Mesenchymal stem cell (in vitro differentiated cells and primary cell): ENCODE measurements around the gene SIDT1.
"Not testable (repeated sequence)": the region's sequence is repeated elsewhere in the genome, so short reads cannot be mapped to it uniquely, and the experiment has no call there.

Experiments used
- DNase-seq: peaks from one replicate; pipeline ENCODE4 v3.0.0-alpha.2; 2013
- H2AFZ ChIP-seq: one replicate; pipeline ENCODE4 v1.6.1; 2013; ENCODE audit warnings: low read depth, mild to moderate bottlenecking, control low read depth, inconsistent platforms, low read length, moderate library complexity
- H2AK5ac ChIP-seq: 2 replicates; pipeline ENCODE4 v1.6.1; 2013; ENCODE audit warnings: low read length, moderate library complexity, mild to moderate bottlenecking, inconsistent platforms; ENCODE audit not compliant: severe bottlenecking
- H2BK120ac ChIP-seq: one replicate; pipeline ENCODE4 v1.6.1; 2013; ENCODE audit warnings: low read depth, mild to moderate bottlenecking, inconsistent platforms, low read length, moderate library complexity
- H2BK12ac ChIP-seq, 2 experiments: one replicate each; pipeline ENCODE4 v1.6.1; 2013; ENCODE audit warnings: inconsistent platforms in 2 of 2, low read length in 2 of 2, mild to moderate bottlenecking in 2 of 2, moderate library complexity in 2 of 2, control low read depth in 1 of 2
- H2BK15ac ChIP-seq: one replicate; pipeline ENCODE4 v1.6.1; 2013; ENCODE audit warnings: mild to moderate bottlenecking, low read depth, inconsistent platforms; ENCODE audit not compliant: poor library complexity, severe bottlenecking
- H2BK5ac ChIP-seq: 2 replicates; pipeline ENCODE4 v1.6.1; 2013; ENCODE audit warnings: low read depth, mild to moderate bottlenecking, low read length, control low read depth, inconsistent platforms; ENCODE audit not compliant: poor library complexity, severe bottlenecking
- H3K14ac ChIP-seq, 2 experiments: one replicate each; pipeline ENCODE4 v1.6.1; 2013; ENCODE audit warnings: inconsistent platforms in 2 of 2, low read length in 2 of 2, control low read depth in 1 of 2, mild to moderate bottlenecking in 1 of 2, moderate library complexity in 1 of 2
- H3K18ac ChIP-seq, 2 experiments: one replicate each; pipeline ENCODE4 v1.6.1; 2013; ENCODE audit warnings: inconsistent platforms in 2 of 2, low read length in 2 of 2, control low read depth in 1 of 2, low read depth in 1 of 2, mild to moderate bottlenecking in 1 of 2
- H3K23ac ChIP-seq, 2 experiments: one replicate each; pipeline ENCODE4 v1.6.1; 2013; ENCODE audit warnings: inconsistent platforms in 2 of 2, low read length in 2 of 2, mild to moderate bottlenecking in 2 of 2, moderate library complexity in 2 of 2, control low read depth in 1 of 2
- H3K27ac ChIP-seq: 2 replicates; pipeline ENCODE4 v1.5.1; 2013; ENCODE audit warnings: mild to moderate bottlenecking, moderate library complexity, low read length, control low read depth, inconsistent platforms; ENCODE audit not compliant: poor library complexity, severe bottlenecking
- H3K27me3 ChIP-seq, 2 experiments: 2 replicates each; pipeline versions ENCODE4 v1.6.1 to v1.7.0; 2013; ENCODE audit warnings: low read length in 2 of 2, mild to moderate bottlenecking in 2 of 2, moderate library complexity in 2 of 2, control low read depth in 1 of 2, inconsistent platforms in 1 of 2; ENCODE audit not compliant: control insufficient read depth in 1 of 2, insufficient read depth in 1 of 2
- H3K36me3 ChIP-seq, 2 experiments: 2 replicates each; pipeline versions ENCODE4 v1.6.1 to v1.7.0; 2013; ENCODE audit warnings: low read length in 2 of 2, control low read depth in 1 of 2, inconsistent platforms in 1 of 2, low read depth in 1 of 2, mild to moderate bottlenecking in 1 of 2; ENCODE audit not compliant: insufficient read depth in 2 of 2, control insufficient read depth in 1 of 2
- H3K4ac ChIP-seq, 2 experiments: one replicate each; pipeline ENCODE4 v1.6.1; 2013; ENCODE audit warnings: inconsistent platforms in 2 of 2, low read length in 2 of 2, mild to moderate bottlenecking in 2 of 2, moderate library complexity in 2 of 2, control low read depth in 1 of 2, low read depth in 1 of 2
- H3K4me1 ChIP-seq: 2 replicates; pipeline ENCODE4 v1.6.1; 2013; ENCODE audit warnings: low read depth, low read length, control low read depth; ENCODE audit not compliant: control insufficient read depth, insufficient read depth
- H3K4me2 ChIP-seq: 2 replicates; pipeline ENCODE4 v1.6.1; 2013; ENCODE audit warnings: low read length, mild to moderate bottlenecking, inconsistent platforms; ENCODE audit not compliant: poor library complexity, severe bottlenecking
- H3K4me3 ChIP-seq, 2 experiments: 2 replicates each; pipeline versions ENCODE4 v1.5.1 to v1.7.0; 2013; ENCODE audit warnings: low read length in 2 of 2, mild to moderate bottlenecking in 2 of 2, control low read depth in 1 of 2, low read depth in 1 of 2; ENCODE audit not compliant: insufficient read depth in 1 of 2
- H3K79me1 ChIP-seq: replicated peaks from 2 replicates; pipeline ENCODE4 v1.6.1; 2013; ENCODE audit warnings: mild to moderate bottlenecking, control low read depth, low read length, inconsistent platforms; ENCODE audit not compliant: poor library complexity, severe bottlenecking
- H3K9ac ChIP-seq: 2 replicates; pipeline ENCODE4 v1.7.0; 2013; ENCODE audit warnings: mild to moderate bottlenecking, low read length, moderate library complexity
- H3K9me3 ChIP-seq: 2 replicates; pipeline ENCODE4 v1.7.0; 2013; ENCODE audit warnings: mild to moderate bottlenecking, low read length; ENCODE audit not compliant: control insufficient read depth
- H4K8ac ChIP-seq: one replicate; pipeline ENCODE4 v1.6.1; 2013; ENCODE audit warnings: inconsistent platforms, mild to moderate bottlenecking, low read length, moderate library complexity
- H4K91ac ChIP-seq: one replicate; pipeline ENCODE4 v1.6.1; 2013; ENCODE audit warnings: mild to moderate bottlenecking, low read length, inconsistent platforms
- WGBS: methylation state at CpG from one replicate; pipeline ENCODE4 v1.1.7; 2013; ENCODE audit warnings: mixed read lengths; 5-methylcytosine and 5-hydroxymethylcytosine counted together

The SIDT1 gene

DNA sequence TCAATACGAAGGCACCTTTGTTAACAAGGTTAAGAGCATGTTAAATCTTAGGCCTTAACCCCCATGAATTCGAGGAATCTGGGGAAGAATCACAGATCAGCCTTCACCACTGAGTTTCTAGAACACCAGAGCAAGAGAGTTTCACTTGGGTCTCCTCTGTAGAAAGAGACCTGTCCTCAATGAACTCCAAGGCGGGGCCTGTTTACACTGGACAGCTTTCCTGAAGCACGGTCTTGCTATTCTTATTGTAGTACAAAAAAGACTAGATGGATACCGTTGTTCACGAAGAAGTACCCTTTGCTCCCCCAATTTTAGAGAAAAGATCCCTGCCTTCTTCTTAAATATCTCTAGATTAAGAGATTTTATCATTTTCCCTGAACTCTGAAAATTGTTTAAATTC lies 99.2 kb downstream of the SIDT1 start:
- WGBS: 83% methylated on average over 6 of the region's 6 CpGs
- Histone ChIP-seq H3K27me3 (peaks cover 0 to 8% of the 10 kb centered on the region in 2 experiments), H3K36me3 (no peaks in the 10 kb centered on the region), H2BK15ac (no peak overlapping the region), H3K9me3 (no peaks in the 10 kb centered on the region), H3K23ac (no peak overlapping the region), H3K4me3 (no peak overlapping the region), H2AFZ (no peak overlapping the region), H4K91ac (no peak overlapping the region), H2BK5ac (no peak overlapping the region), H3K14ac (no peak overlapping the region), H2AK5ac (no peak overlapping the region), H2BK120ac (no peak overlapping the region), H3K4me1 (no peaks in the 10 kb centered on the region), H4K8ac (no peak overlapping the region), H3K9ac (no peak overlapping the region), H3K18ac (no peak overlapping the region), H3K4ac (no peak overlapping the region), H2BK12ac (no peak overlapping the region), H3K79me1 (no peaks in the 10 kb centered on the region), H3K4me2 (no peak overlapping the region), H3K27ac (no peak overlapping the region)
- no peak for DNase-seq

DNA sequence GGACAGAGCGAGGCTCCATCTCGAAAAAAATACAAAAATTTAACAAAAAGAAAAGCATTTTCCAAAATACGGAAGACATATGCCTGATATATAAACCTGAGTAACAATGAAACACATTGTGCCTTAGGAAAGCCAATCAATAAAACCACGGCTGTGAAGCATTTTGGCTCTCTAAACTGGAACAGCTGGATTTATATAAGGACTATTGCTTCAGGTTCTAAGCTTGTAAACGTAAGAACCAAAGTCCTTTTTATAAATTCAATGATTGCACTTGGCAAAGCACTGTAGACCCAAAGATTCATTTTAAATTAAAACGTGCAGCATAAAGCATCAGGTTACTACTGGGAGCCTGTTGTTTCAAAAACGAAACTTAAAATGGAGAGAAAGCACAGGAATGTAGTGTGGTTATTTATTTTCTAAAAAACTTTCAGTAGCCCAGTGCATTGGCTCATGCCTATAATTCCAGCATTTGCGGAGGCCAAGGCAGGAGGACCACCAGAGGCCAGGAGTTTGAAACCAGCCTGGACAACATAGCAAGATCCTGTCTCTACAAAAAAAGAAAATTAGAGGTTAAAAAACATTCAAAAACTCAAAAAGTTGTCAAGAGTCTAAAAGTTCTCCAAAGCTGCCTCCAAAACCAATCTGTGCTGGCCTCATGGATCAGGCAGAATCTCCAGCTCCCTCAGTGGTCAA lies 102.6 kb downstream of the SIDT1 start:
- no peaks in the 10 kb centered on the region for H3K36me3 ChIP-seq
- no peak overlapping the region for H2BK5ac ChIP-seq
- no peaks in the 10 kb centered on the region for H3K79me1 ChIP-seq
- no peak overlapping the region for H2BK120ac ChIP-seq
- no peak overlapping the region for H2BK15ac ChIP-seq
- 94% methylated on average over 8 of the region's 8 CpGs for WGBS
- no peak overlapping the region for H3K4me3 ChIP-seq
- peaks cover 0 to 5% of the 10 kb centered on the region in 2 experiments for H3K27me3 ChIP-seq
- no peak for DNase-seq
- H3K14ac ChIP-seq: no peak overlapping the region
- no peak overlapping the region for H3K23ac ChIP-seq
- no peak overlapping the region for H2AFZ ChIP-seq
- H3K27ac ChIP-seq: no peak overlapping the region
- H4K91ac ChIP-seq: no peak overlapping the region
- no peak overlapping the region for H3K4ac ChIP-seq
- no peak overlapping the region for H4K8ac ChIP-seq
- no peak overlapping the region for H3K9ac ChIP-seq
- H3K9me3 ChIP-seq: no peaks in the 10 kb centered on the region
- no peak overlapping the region for H2BK12ac ChIP-seq
- no peak overlapping the region for H3K18ac ChIP-seq
- H3K4me1 ChIP-seq: no peaks in the 10 kb centered on the region
- no peak overlapping the region for H2AK5ac ChIP-seq
- H3K4me2 ChIP-seq: no peak overlapping the region

GRCh38 chr3:113636034-113636433 lies 103.7 kb downstream of the SIDT1 start:
- H3K4me2 ChIP-seq, H3K23ac ChIP-seq, H4K91ac ChIP-seq, H3K36me3 ChIP-seq, DNase-seq, H3K79me1 ChIP-seq, H2BK5ac ChIP-seq, H3K27me3 ChIP-seq, H3K27ac ChIP-seq, H3K4me1 ChIP-seq, H3K18ac ChIP-seq, H2AFZ ChIP-seq, H2BK120ac ChIP-seq, H2BK15ac ChIP-seq, H3K9ac ChIP-seq, H3K9me3 ChIP-seq, H2AK5ac ChIP-seq, H2BK12ac ChIP-seq, H3K4me3 ChIP-seq, H3K14ac ChIP-seq, H4K8ac ChIP-seq, H3K4ac ChIP-seq: not testable (repeated sequence)
- WGBS: 92% methylated on average over 5 of the region's 7 CpGs

DNA sequence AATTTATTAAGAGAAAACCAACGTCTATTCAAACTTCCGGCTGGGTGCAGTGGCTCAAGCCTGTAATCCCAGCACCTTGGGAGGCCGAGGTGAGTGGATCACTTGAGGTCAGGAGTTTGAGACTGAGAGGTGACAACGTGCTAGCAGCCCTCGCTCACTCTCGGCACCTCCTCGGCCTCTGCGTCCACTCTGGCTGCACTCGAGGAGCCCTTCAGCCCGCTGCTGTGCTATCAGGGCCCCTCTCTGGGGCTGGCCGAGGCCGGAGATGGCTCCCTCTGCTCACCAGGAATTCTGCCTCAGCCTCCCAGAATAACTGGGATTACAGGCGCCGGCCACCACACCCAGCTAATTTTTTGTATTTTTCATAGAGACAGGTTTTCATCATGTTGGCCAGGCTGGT lies 105.4 kb downstream of the SIDT1 start:
- no peaks in the 10 kb centered on the region for H3K27me3 ChIP-seq
- no peaks in the 10 kb centered on the region for H3K79me1 ChIP-seq
- no peaks in the 10 kb centered on the region for H3K36me3 ChIP-seq
- no peak overlapping the region for H4K8ac ChIP-seq
- no peak overlapping the region for H2BK12ac ChIP-seq
- WGBS: 90% methylated on average over 14 of the region's 14 CpGs
- H3K23ac ChIP-seq: no peak overlapping the region
- H3K27ac ChIP-seq: no peak overlapping the region
- H2AK5ac ChIP-seq: no peak overlapping the region
- no peak overlapping the region for H3K4me2 ChIP-seq
- no peak overlapping the region for H2BK15ac ChIP-seq
- H3K9ac ChIP-seq: no peak overlapping the region
- DNase-seq: no peak
- no peak overlapping the region for H3K14ac ChIP-seq
- no peak overlapping the region for H3K4me3 ChIP-seq
- H2BK120ac ChIP-seq: no peak overlapping the region
- H3K4ac ChIP-seq: no peak overlapping the region
- H2BK5ac ChIP-seq: no peak overlapping the region
- H3K18ac ChIP-seq: no peak overlapping the region
- H3K4me1 ChIP-seq: no peaks in the 10 kb centered on the region
- no peaks in the 10 kb centered on the region for H3K9me3 ChIP-seq
- H4K91ac ChIP-seq: no peak overlapping the region
- no peak overlapping the region for H2AFZ ChIP-seq
